Measurements from ENCODE around the gene PPARD. TPM values are rescaled to one million over a fixed set of nuclear protein-coding genes. Genes with fewer than 3 reads are reported as not detected.
A peak's percentile ranks its signal among the peaks of the same experiment; 100 is the strongest.

PPARD gene
- total and polyA plus RNA-seq, 2 of the 13 experiments (the other 11 are each of a cell fraction or from before 2014, with no cell fraction given) = 6.1 to 13.3 TPM

DNA sequence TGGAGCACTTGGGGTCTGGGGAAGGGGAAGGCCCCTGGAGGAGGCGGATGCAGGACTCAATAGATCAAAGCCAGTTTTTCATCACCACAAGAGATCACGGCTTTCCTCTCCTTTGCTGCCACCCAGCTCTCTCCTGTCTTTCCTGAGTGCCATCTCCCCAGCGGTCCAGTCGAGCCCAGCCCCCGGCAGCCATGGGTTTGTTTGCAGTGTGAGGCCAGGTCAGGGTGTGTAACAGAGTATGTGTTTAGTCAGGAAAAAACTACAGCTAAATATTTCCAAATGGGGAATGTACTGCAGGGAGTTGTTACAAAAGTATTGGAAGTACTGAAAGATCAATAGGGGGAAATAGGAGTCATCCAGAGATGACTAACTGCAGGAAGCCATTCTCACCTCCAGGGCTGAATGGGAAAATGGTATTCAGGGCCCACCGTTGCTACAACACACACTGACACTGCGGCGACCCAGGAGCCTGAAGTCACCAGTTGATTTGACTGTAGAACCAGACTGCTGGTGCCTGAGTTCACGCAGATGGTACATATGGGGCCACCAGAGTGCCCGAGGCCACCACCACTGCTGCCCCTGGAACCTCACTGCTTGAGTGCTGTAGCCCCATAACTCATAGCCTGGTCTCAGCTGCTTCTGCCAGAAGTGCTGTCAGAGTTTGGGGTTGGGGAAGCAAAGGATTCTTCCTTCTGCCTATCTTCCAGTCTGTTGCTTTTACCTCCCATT, 86.2 kb downstream of the PPARD start (continued):
- TF ChIP-seq, protein P1, sequence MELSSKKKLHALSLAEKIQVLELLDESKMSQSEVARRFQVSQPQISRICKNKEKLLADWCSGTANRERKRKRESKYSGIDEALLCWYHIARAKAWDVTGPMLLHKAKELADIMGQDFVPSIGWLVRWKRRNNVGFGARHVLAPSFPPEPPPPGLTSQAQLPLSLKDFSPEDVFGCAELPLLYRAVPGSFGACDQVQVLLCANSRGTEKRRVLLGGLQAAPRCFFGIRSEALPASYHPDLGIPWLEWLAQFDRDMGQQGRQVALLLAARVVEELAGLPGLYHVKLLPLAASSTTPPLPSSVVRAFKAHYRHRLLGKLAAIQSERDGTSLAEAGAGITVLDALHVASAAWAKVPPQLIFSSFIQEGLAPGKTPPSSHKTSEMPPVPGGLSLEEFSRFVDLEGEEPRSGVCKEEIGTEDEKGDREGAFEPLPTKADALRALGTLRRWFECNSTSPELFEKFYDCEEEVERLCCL (CRISPR knock-in tag; IDR thresholded peaks at IDR 0.05; ENCODE audit: borderline replicate concordance) = no peak
- no peak for TF ChIP-seq CENPT (CRISPR knock-in tag; IDR thresholded peaks at IDR 0.05; ENCODE audit: low read depth)
- TF ChIP-seq, protein P2, sequence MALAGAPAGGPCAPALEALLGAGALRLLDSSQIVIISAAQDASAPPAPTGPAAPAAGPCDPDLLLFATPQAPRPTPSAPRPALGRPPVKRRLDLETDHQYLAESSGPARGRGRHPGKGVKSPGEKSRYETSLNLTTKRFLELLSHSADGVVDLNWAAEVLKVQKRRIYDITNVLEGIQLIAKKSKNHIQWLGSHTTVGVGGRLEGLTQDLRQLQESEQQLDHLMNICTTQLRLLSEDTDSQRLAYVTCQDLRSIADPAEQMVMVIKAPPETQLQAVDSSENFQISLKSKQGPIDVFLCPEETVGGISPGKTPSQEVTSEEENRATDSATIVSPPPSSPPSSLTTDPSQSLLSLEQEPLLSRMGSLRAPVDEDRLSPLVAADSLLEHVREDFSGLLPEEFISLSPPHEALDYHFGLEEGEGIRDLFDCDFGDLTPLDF (CRISPR knock-in tag; IDR thresholded peaks at IDR 0.05) = no peak
- TF ChIP-seq, protein P3, sequence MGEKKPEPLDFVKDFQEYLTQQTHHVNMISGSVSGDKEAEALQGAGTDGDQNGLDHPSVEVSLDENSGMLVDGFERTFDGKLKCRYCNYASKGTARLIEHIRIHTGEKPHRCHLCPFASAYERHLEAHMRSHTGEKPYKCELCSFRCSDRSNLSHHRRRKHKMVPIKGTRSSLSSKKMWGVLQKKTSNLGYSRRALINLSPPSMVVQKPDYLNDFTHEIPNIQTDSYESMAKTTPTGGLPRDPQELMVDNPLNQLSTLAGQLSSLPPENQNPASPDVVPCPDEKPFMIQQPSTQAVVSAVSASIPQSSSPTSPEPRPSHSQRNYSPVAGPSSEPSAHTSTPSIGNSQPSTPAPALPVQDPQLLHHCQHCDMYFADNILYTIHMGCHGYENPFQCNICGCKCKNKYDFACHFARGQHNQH (CRISPR knock-in tag; IDR thresholded peaks at IDR 0.05) = peak; percentile 82
- TF ChIP-seq ZNF569 (CRISPR knock-in tag; IDR thresholded peaks at IDR 0.05; ENCODE audit: borderline replicate concordance) = no peak
- TF ChIP-seq, protein P4, sequence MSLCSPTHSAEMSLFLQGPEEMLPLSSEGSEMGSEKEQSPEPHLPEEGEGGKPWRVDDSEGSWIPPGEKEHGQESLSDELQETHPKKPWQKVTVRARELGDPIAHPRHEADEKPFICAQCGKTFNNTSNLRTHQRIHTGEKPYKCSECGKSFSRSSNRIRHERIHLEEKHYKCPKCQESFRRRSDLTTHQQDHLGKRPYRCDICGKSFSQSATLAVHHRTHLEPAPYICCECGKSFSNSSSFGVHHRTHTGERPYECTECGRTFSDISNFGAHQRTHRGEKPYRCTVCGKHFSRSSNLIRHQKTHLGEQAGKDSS (CRISPR knock-in tag; IDR thresholded peaks at IDR 0.05; ENCODE audit: borderline replicate concordance, low read depth) = no peak
- TF ChIP-seq ZFP1 (CRISPR knock-in tag; IDR thresholded peaks at IDR 0.05) = 0 out of 2 replicates have a peak, but pooled peaks have one; percentile 35
- TF ChIP-seq ZNF431 (CRISPR knock-in tag; IDR thresholded peaks at IDR 0.05; ENCODE audit: borderline replicate concordance, low read depth) = 0 out of 2 replicates have a peak, but pooled peaks have one; percentile 24
- no peak for TF ChIP-seq MEIS1 (CRISPR knock-in tag; IDR thresholded peaks at IDR 0.05; ENCODE audit: borderline replicate concordance)
- TF ChIP-seq, protein P5, sequence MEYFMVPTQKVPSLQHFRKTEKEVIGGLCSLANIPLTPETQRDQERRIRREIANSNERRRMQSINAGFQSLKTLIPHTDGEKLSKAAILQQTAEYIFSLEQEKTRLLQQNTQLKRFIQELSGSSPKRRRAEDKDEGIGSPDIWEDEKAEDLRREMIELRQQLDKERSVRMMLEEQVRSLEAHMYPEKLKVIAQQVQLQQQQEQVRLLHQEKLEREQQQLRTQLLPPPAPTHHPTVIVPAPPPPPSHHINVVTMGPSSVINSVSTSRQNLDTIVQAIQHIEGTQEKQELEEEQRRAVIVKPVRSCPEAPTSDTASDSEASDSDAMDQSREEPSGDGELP (IDR thresholded peaks at IDR 0.05; ENCODE audit: borderline replicate concordance, low read depth) = no peak; the same call in 1 of the 2 replicates
- no peak for TF ChIP-seq HNF4G (IDR thresholded peaks at IDR 0.05; ENCODE audit: borderline replicate concordance, low read depth, low read length)
- TF ChIP-seq HNF4G (CRISPR knock-in tag; IDR thresholded peaks at IDR 0.05; ENCODE audit: borderline replicate concordance, low read depth) = no peak
- TF ChIP-seq PAF1 (CRISPR knock-in tag; IDR thresholded peaks at IDR 0.05) = no peak
- TF ChIP-seq MXI1 (IDR thresholded peaks at IDR 0.05; ENCODE audit: borderline replicate concordance, low read depth, low read length) = no peak; the same call in 2 of the 3 replicates
- no peak for TF ChIP-seq HNRNPLL (IDR thresholded peaks at IDR 0.05; ENCODE audit: low read depth, low read length, poor library complexity, severe bottlenecking)
- TF ChIP-seq, protein P6, sequence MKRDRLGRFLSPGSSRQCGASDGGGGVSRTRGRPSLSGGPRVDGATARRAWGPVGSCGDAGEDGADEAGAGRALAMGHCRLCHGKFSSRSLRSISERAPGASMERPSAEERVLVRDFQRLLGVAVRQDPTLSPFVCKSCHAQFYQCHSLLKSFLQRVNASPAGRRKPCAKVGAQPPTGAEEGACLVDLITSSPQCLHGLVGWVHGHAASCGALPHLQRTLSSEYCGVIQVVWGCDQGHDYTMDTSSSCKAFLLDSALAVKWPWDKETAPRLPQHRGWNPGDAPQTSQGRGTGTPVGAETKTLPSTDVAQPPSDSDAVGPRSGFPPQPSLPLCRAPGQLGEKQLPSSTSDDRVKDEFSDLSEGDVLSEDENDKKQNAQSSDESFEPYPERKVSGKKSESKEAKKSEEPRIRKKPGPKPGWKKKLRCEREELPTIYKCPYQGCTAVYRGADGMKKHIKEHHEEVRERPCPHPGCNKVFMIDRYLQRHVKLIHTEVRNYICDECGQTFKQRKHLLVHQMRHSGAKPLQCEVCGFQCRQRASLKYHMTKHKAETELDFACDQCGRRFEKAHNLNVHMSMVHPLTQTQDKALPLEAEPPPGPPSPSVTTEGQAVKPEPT (CRISPR knock-in tag; IDR thresholded peaks at IDR 0.05; ENCODE audit: low read depth) = no peak
- peak; percentile 62; the same call in 1 of the 2 replicates for TF ChIP-seq ZNF350 (CRISPR knock-in tag; IDR thresholded peaks at IDR 0.05; ENCODE audit: borderline replicate concordance, low read depth)
- peak; percentile 65; the same call in 1 of the 2 replicates for TF ChIP-seq HNRNPL (IDR thresholded peaks at IDR 0.05; ENCODE audit: low read depth, low read length)
- TF ChIP-seq ZNF768 (CRISPR knock-in tag; IDR thresholded peaks at IDR 0.05) = no peak
- no peak for TF ChIP-seq MYC (CRISPR knock-in tag; IDR thresholded peaks at IDR 0.05; ENCODE audit: borderline replicate concordance)

Measured in HepG2 (cell line).